Large intestine (tissue), 3 donors: ENCODE measurements around the gene ACACB. TPM values are rescaled to one million over a fixed set of nuclear protein-coding genes. Genes with fewer than 3 reads are reported as not detected.
A peak's percentile ranks its signal among the peaks of the same experiment; 100 is the strongest.

Source experiments
- DNase-seq, 2 donors: peaks; one replicate each; pipeline versions ENCODE4 v3.0.0 to v3.0.0-alpha.2; 2013
- H3K27ac ChIP-seq: one replicate; pipeline ENCODE4 v1.5.1; 2013; ENCODE audit warnings: low read length
- H3K27me3 ChIP-seq: 2 replicates; pipeline ENCODE4 v1.6.1; 2013; ENCODE audit warnings: low read length; ENCODE audit not compliant: control insufficient read depth, insufficient read depth
- H3K36me3 ChIP-seq: 2 replicates; pipeline ENCODE4 v1.6.1; 2013; ENCODE audit warnings: low read length; ENCODE audit not compliant: control insufficient read depth, insufficient read depth
- H3K4me1 ChIP-seq: one replicate; pipeline ENCODE4 v1.6.1; 2013; ENCODE audit warnings: low read length; ENCODE audit not compliant: control insufficient read depth, insufficient read depth
- H3K4me3 ChIP-seq: one replicate; pipeline ENCODE4 v1.5.1; 2013; ENCODE audit warnings: low read length
- H3K9me3 ChIP-seq: one replicate; pipeline ENCODE4 v1.6.1; 2013; ENCODE audit warnings: mild to moderate bottlenecking, low read depth, low read length, moderate library complexity; ENCODE audit not compliant: control insufficient read depth
- WGBS: methylation state at CpG from one replicate; pipeline ENCODE4 v1.1.5; 2013; ENCODE audit warnings: low lambda C conversion rate; ENCODE audit not compliant: insufficient coverage; 5-methylcytosine and 5-hydroxymethylcytosine counted together
- polyA plus RNA-seq: library from polyadenylated mRNA; unstranded; fragments of 120-200 nt; gene quantifications from one replicate; pipeline ENCODE4 v1.2.1, GENCODE V29; 2013

Gene ACACB
- polyA plus RNA-seq, 1 donor = 11.9 TPM

- no peak for DNase-seq
- Histone ChIP-seq H3K27ac (no peak overlapping the region), H3K27me3 (no peaks in the 10 kb centered on the region), H3K36me3 (peaks cover 42% of the 10 kb centered on the region), H3K4me1 (no peaks in the 10 kb centered on the region), H3K4me3 (no peak overlapping the region), H3K9me3 (no peaks in the 10 kb centered on the region)
- no CpG with 5 or more reads among the region's 2 CpGs for WGBS
Observed at GRCh38 chr12:109230193-109230592, 113.8 kb downstream of the ACACB start.

GRCh38 chr12:109232731-109233130 is 116.3 kb downstream of the ACACB start:
- no peak for DNase-seq
- Histone ChIP-seq H3K36me3 (peaks cover 48% of the 10 kb centered on the region), H3K27ac (no peak overlapping the region), H3K27me3 (no peaks in the 10 kb centered on the region), H3K4me1 (no peaks in the 10 kb centered on the region), H3K4me3 (no peak overlapping the region), H3K9me3 (no peaks in the 10 kb centered on the region)
- WGBS = no CpG with 5 or more reads among the region's 7 CpGs

- Histone ChIP-seq H3K27ac (no peak overlapping the region), H3K36me3 (peaks cover 45% of the 10 kb centered on the region), H3K4me3 (no peak overlapping the region), H3K27me3 (no peaks in the 10 kb centered on the region), H3K9me3 (no peaks in the 10 kb centered on the region), H3K4me1 (no peaks in the 10 kb centered on the region)
- WGBS = no CpG with 5 or more reads among the region's 15 CpGs
- DNase-seq = no peak
Observed at GRCh38 chr12:109234012-109234411, 117.6 kb downstream of the ACACB start.

- 100% methylated on average over 2 of the region's 6 CpGs for WGBS
- DNase-seq = no peak
- H3K27me3 ChIP-seq = no peaks in the 10 kb centered on the region
Observed at GRCh38 chr12:109236257-109236656, 119.9 kb downstream of the ACACB start.

GRCh38 chr12:109239179-109239578 is 122.8 kb downstream of the ACACB start:
- Histone ChIP-seq H3K4me1 (no peaks in the 10 kb centered on the region), H3K27ac (no peak overlapping the region), H3K9me3 (no peaks in the 10 kb centered on the region), H3K4me3 (no peak overlapping the region), H3K36me3 (peaks cover 48% of the 10 kb centered on the region), H3K27me3 (no peaks in the 10 kb centered on the region)
- DNase-seq = no peak
- 85% methylated on average over 2 of the region's 4 CpGs for WGBS

More at GRCh38 chr12:109236257-109236656, 119.9 kb downstream of the ACACB start:
- Histone ChIP-seq H3K27ac (no peak overlapping the region), H3K9me3 (no peaks in the 10 kb centered on the region), H3K4me1 (no peaks in the 10 kb centered on the region), H3K4me3 (no peak overlapping the region), H3K36me3 (peaks cover 56% of the 10 kb centered on the region)

- Histone ChIP-seq H3K4me1 (no peaks in the 10 kb centered on the region), H3K36me3 (peaks cover 49% of the 10 kb centered on the region), H3K27ac (no peak overlapping the region), H3K9me3 (no peaks in the 10 kb centered on the region), H3K4me3 (no peak overlapping the region), H3K27me3 (no peaks in the 10 kb centered on the region)
- no peak for DNase-seq
- 92% methylated on average over 7 of the region's 11 CpGs for WGBS
Observed at GRCh38 chr12:109239691-109240090, 123.3 kb downstream of the ACACB start.

- Histone ChIP-seq H3K27ac (no peak overlapping the region), H3K27me3 (no peaks in the 10 kb centered on the region), H3K9me3 (no peaks in the 10 kb centered on the region), H3K36me3 (peaks cover 49% of the 10 kb centered on the region), H3K4me3 (no peak overlapping the region), H3K4me1 (no peaks in the 10 kb centered on the region)
- no peak for DNase-seq
- 88% methylated on average over 1 of the region's 2 CpGs for whole genome bisulfite sequencing
Observed at GRCh38 chr12:109240365-109240764, 124.0 kb downstream of the ACACB start.

- Histone ChIP-seq H3K9me3 (no peaks in the 10 kb centered on the region), H3K4me3 (no peak overlapping the region), H3K27me3 (no peaks in the 10 kb centered on the region), H3K27ac (no peak overlapping the region), H3K36me3 (peaks cover 52% of the 10 kb centered on the region), H3K4me1 (no peaks in the 10 kb centered on the region)
- no peak for DNase-seq
- WGBS = 100% methylated on average over 1 of the region's 5 CpGs
Observed at GRCh38 chr12:109241936-109242335, 125.5 kb downstream of the ACACB start.

GRCh38 chr12:109244073-109244472 is 127.7 kb downstream of the ACACB start:
- Histone ChIP-seq H3K36me3 (peaks cover 47% of the 10 kb centered on the region), H3K4me1 (peaks cover 13% of the 10 kb centered on the region), H3K27ac (no peak overlapping the region), H3K27me3 (no peaks in the 10 kb centered on the region), H3K9me3 (no peaks in the 10 kb centered on the region), H3K4me3 (no peak overlapping the region)
- DNase-seq = no peak
- 80% methylated on average over 2 of the region's 5 CpGs for WGBS

- peaks cover 29% of the 10 kb centered on the region for H3K36me3 ChIP-seq
- H3K4me1 ChIP-seq = peaks cover 20% of the 10 kb centered on the region
- no peak overlapping the region for H3K27ac ChIP-seq
- H3K9me3 ChIP-seq = no peaks in the 10 kb centered on the region
- H3K4me3 ChIP-seq = no peak overlapping the region
- H3K27me3 ChIP-seq = no peaks in the 10 kb centered on the region
- no peak for DNase-seq
- no CpG with 5 or more reads among the region's 15 CpGs for WGBS
Observed at GRCh38 chr12:109246221-109246620, 129.8 kb downstream of the ACACB start.

- Histone ChIP-seq H3K4me3 (no peak overlapping the region), H3K4me1 (peaks cover 20% of the 10 kb centered on the region), H3K9me3 (no peaks in the 10 kb centered on the region), H3K27ac (peak overlapping the region; percentile 85), H3K27me3 (no peaks in the 10 kb centered on the region), H3K36me3 (peaks cover 20% of the 10 kb centered on the region)
- peak; percentile 82 to 85 for DNase-seq
- WGBS = 60% methylated on average over 1 of the region's 9 CpGs
Observed at GRCh38 chr12:109247831-109248654, 131.7 kb downstream of the ACACB start.
